ENCODE measurements around the gene RPS8. TPM values are rescaled to one million over a fixed set of nuclear protein-coding genes. Genes with fewer than 3 reads are reported as not detected.
"Not testable (repeated sequence)": the region's sequence is repeated elsewhere in the genome, so short reads cannot be mapped to it uniquely, and the experiment has no call there.

Gene RPS8
- total and polyA plus RNA-seq, 5 experiments from 2014 or later, result 1,336 to 2,330 (median 1,571) TPM

DNA sequence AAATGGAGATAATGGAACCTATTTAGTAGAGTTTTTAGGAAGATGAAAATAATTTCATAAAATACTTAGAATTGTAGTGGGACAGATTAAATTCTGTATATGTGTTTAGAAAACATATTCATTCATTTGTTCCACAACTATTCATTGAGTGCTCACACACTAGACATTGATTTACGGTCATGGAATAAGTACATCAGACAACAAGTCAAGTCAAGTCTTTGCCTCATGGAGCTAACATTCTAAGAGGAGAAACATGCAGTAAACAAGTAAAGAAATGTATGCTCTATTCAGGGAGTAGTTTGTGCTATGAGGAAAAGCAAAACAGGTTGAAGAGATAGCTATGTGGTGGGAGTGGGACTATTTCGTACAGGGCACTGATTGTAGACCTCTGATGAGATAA lies 42.0 kb downstream of the RPS8 start:
- DNase-seq, result no peak
- Mint-ChIP-seq H3K4me1 (peaks cover 25 to 68% (median 59%) of the 10 kb centered on the region in 4 donors), H3K4me3 (peak overlapping the region in 8 of 10 donors; percentile 5 to 95 (median 42)), H3K9me3 (no peaks in the 10 kb centered on the region), H3K27me3 (no peaks in the 10 kb centered on the region), H3K27ac (peak overlapping the region in 8 of 10 donors; percentile 6 to 100 (median 71)), H3K36me3 (no peaks in the 10 kb centered on the region)
- ATAC-seq, result no peak
- POLR2A ChIA-PET, result interaction anchor here (0.6 to 8.4 kb wide), 9 partner anchors 9 to 194 kb away, joined by 3 to 590 read pairs (median 24); partner anchors contain the start of genes BEST4, BTBD19, DYNLT4 and HECTD3

DNA sequence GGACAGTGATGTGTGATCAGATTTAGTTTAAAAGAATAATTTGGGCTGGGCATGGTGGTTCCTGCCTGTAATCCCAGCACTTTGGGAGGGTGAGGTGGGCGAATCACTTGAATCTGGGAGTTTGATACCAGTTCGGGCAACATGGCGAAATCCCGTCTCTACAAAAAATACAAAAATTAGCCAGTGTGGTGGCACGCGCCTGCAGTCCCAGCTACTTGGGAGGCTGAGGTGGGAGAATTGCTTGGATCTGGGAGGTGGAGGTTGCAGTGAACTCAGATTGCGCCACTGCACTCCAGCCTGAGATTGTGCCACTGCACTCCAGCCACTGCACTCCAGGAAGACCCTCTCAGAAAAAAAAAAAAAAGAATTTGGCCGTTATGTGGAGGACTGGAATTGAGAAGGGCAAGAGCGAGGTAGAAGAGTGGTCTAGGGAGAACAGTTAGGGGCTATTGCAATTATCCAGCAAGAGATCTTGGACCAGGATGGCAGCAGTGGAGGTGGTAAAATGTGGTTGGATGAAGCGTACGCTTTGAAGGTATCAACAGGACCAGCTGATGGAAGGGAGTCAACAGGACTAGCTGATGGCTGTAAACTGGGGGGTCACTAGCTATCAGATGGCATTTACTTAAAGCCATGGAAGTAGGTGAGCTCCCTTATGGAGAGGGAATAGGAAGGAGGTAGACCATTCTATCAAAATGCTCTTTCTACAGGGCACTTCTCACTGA lies 42.6 kb downstream of the RPS8 start:
- H3K4me3 Mint-ChIP-seq, result peak overlapping the region; percentile 6 to 95 (median 63)
- H3K27ac Mint-ChIP-seq, result peak overlapping the region; percentile 30 to 100 (median 100)
- no peak for ATAC-seq
- H3K9me3 Mint-ChIP-seq, result no peaks in the 10 kb centered on the region
- H3K27me3 Mint-ChIP-seq, result no peaks in the 10 kb centered on the region
- peaks cover 25 to 65% (median 54%) of the 10 kb centered on the region in 4 donors for H3K4me1 Mint-ChIP-seq
- H3K36me3 Mint-ChIP-seq, result no peaks in the 10 kb centered on the region
- DNase-seq, result peak in 1 of 10 donors; percentile 15
- POLR2A ChIA-PET, result interaction anchor here (0.7 to 8.4 kb wide), 9 partner anchors 8 to 194 kb away, joined by 3 to 590 read pairs (median 24); partner anchors contain the start of genes BEST4, BTBD19, DYNLT4 and HECTD3

DNA sequence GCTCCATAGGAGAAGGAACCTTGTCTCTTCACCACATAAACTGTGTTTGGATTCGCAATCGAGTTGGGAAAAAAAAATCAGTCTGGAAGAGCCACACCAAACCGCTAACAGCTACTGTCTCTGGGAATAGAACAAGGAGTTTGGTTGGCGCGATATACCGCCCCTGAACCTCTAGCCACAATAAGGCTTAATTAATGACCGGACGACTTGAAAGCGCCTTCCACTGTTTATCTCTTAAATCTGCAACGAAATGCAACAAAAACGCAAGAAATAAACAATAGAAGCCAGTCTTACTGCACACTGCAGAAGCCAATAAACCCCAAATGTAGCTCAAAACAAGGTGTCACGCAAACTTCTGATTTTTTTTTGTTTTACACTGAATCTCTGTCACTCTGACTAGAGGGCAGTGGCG lies 43.9 kb downstream of the RPS8 start:
- DNase-seq, result peak in 1 of 10 donors; percentile 4
- H3K4me1 Mint-ChIP-seq, result peaks cover 23 to 58% (median 46%) of the 10 kb centered on the region in 4 donors

GRCh38 chr1:44819608-44820327 lies 44.4 kb downstream of the RPS8 start:
- POLR2A ChIA-PET, result interaction anchor here (0.6 to 8.4 kb wide), 23 partner anchors 10 to 1316 kb away, joined by 3 to 590 read pairs (median 5); partner anchors contain the start of genes BEST4, BTBD19, DYNLT4 and EIF2B3
- Mint-ChIP-seq H3K27me3 (no peaks in the 10 kb centered on the region), H3K4me1 (peaks cover 23 to 55% (median 42%) of the 10 kb centered on the region in 4 donors), H3K36me3 (no peaks in the 10 kb centered on the region), H3K9me3 (no peaks in the 10 kb centered on the region), H3K4me3 (peak overlapping the region; percentile 92 to 97 (median 94)), H3K27ac (peak overlapping the region; percentile 100)
- DNase-seq (peak; percentile 61 to 98 (median 80)), ATAC-seq (peak; percentile 78 to 79)

More for the DNA sequence above, 43.9 kb downstream of the RPS8 start:
- Mint-ChIP-seq H3K27ac (peak overlapping the region; percentile 100), H3K36me3 (no peaks in the 10 kb centered on the region), H3K27me3 (no peaks in the 10 kb centered on the region), H3K4me3 (peak overlapping the region; percentile 92 to 97 (median 94)), H3K9me3 (no peaks in the 10 kb centered on the region)
- POLR2A ChIA-PET, result interaction anchor here (0.6 to 8.4 kb wide), 17 partner anchors 10 to 508 kb away, joined by 3 to 590 read pairs (median 6); partner anchors contain the start of genes BEST4, BTBD19, DYNLT4 and EIF2B3
- no peak for ATAC-seq

- H3K4me1 Mint-ChIP-seq, result peaks cover 18 to 47% (median 35%) of the 10 kb centered on the region in 4 donors
- H3K27ac Mint-ChIP-seq, result peak overlapping the region; percentile 100
- H3K4me3 Mint-ChIP-seq, result peak overlapping the region; percentile 92 to 97 (median 94)
- DNase-seq, result peak in 1 of 10 donors; percentile 59
- H3K9me3 Mint-ChIP-seq, result no peaks in the 10 kb centered on the region
- H3K36me3 Mint-ChIP-seq, result no peaks in the 10 kb centered on the region
- ATAC-seq, result no peak
- no peaks in the 10 kb centered on the region for H3K27me3 Mint-ChIP-seq
- POLR2A ChIA-PET, result interaction anchor here (0.6 to 8.4 kb wide), 20 partner anchors 9 to 1315 kb away, joined by 3 to 590 read pairs (median 4); partner anchors contain the start of genes BEST4, BTBD19, DYNLT4 and EIF2B3
Measured at GRCh38 chr1:44820328-44821239, 45.2 kb downstream of the RPS8 start.

- peaks cover 18 to 45% (median 35%) of the 10 kb centered on the region in 4 donors for H3K4me1 Mint-ChIP-seq
- DNase-seq (peak in 1 of 10 donors; percentile 53), ATAC-seq (no peak)
- no peaks in the 10 kb centered on the region for H3K36me3 Mint-ChIP-seq
- no peaks in the 10 kb centered on the region for H3K9me3 Mint-ChIP-seq
- POLR2A ChIA-PET, result interaction anchor here (0.6 to 8.4 kb wide), 12 partner anchors 8 to 519 kb away, joined by 3 to 590 read pairs (median 12); partner anchors contain the start of genes BEST4, BTBD19, DYNLT4 and EIF2B3
- H3K4me3 Mint-ChIP-seq, result peak overlapping the region; percentile 71 to 97 (median 94)
- H3K27me3 Mint-ChIP-seq, result no peaks in the 10 kb centered on the region
- H3K27ac Mint-ChIP-seq, result peak overlapping the region; percentile 58 to 100 (median 100)
Measured at GRCh38 chr1:44821240-44821715, 45.9 kb downstream of the RPS8 start.

DNA sequence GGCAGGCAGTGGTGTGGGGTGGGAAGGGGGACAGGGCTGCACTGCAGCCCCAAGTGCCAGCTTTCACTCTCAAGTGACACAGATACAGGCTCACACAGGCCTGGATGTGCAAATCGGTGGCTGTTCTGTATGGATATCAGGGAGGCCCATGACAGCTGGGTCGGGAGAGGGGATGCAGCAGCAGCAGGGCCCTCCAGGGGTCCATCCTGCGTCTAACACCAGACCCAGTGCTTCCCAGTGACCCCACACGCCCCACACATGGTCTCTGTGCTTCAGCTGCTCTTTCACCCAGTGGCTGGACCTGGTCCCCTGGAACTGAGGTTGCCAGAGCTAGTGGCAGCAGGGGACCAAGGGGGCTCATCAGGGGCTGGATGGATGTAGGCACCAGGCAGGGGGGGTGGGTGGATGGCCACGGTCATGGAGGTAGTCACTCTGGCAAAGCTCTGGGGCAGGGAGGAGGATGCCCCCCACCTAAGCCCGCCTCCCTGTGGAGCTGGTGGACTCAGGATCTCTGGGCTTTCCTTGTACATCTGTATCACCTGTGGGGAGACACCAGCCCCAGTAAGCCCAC lies 46.9 kb downstream of the RPS8 start:
- Mint-ChIP-seq H3K4me3 (no peak overlapping the region), H3K36me3 (no peaks in the 10 kb centered on the region), H3K4me1 (peaks cover 18 to 41% (median 36%) of the 10 kb centered on the region in 4 donors), H3K27ac (peak overlapping the region in 4 of 10 donors; percentile 48 to 100 (median 56)), H3K9me3 (no peaks in the 10 kb centered on the region), H3K27me3 (no peaks in the 10 kb centered on the region)
- POLR2A ChIA-PET, result interaction anchor here (1.0 to 8.4 kb wide), 8 partner anchors 8 to 100 kb away, joined by 3 to 590 read pairs (median 37); partner anchors contain the start of genes BEST4, BTBD19, DYNLT4 and PLK3
- DNase-seq (peak in 1 of 10 donors; percentile 55), ATAC-seq (no peak)

- Mint-ChIP-seq H3K27ac (peak overlapping the region in 1 of 10 donors; percentile 31), H3K9me3 (no peaks in the 10 kb centered on the region), H3K36me3 (no peaks in the 10 kb centered on the region), H3K27me3 (no peaks in the 10 kb centered on the region), H3K4me3 (no peak overlapping the region), H3K4me1 (peaks cover 14 to 35% (median 29%) of the 10 kb centered on the region in 4 donors)
- no peak for ATAC-seq
- POLR2A ChIA-PET, result interaction anchor here (0.6 to 8.4 kb wide), 4 partner anchors 12 to 92 kb away, joined by 5 to 590 read pairs (median 11); partner anchors contain the start of genes BTBD19, DYNLT4, PLK3 and RNU5D-1
- DNase-seq, result peak in 1 of 10 donors; percentile 57
Measured at GRCh38 chr1:44822981-44823451, 47.7 kb downstream of the RPS8 start.

DNA sequence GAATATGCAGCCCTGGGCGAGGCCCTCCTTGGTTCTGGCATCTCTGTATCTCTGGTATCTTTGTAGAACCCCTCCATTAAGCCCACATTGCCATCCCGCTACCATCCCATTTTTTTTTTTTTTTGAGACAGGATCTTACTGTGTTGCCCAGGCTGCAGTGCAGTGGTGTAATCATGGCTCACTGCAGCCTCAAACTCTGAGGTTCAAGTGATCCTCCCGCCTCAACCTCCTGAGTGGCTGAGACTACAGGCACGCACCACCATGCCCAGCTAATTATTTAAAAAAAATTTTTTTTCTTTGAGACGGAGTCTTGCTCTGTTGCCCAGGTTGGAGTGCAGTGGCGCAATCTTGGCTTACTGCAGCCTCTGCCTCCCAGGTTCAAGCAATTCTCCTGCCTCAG lies 49.1 kb downstream of the RPS8 start:
- H3K9me3 Mint-ChIP-seq, H3K4me3 Mint-ChIP-seq, H3K27ac Mint-ChIP-seq, ATAC-seq, H3K36me3 Mint-ChIP-seq, H3K27me3 Mint-ChIP-seq: not testable (repeated sequence)
- DNase-seq, result peak in 1 of 10 donors; percentile 3
- POLR2A ChIA-PET, result interaction anchor here (8.4 kb wide), 1 partner anchor 20 kb away, joined by 590 read pairs; the partner anchor contains the start of genes BTBD19, DYNLT4 and PLK3
- H3K4me1 Mint-ChIP-seq, result peaks cover 13 to 24% (median 20%) of the 10 kb centered on the region in 4 donors

DNA sequence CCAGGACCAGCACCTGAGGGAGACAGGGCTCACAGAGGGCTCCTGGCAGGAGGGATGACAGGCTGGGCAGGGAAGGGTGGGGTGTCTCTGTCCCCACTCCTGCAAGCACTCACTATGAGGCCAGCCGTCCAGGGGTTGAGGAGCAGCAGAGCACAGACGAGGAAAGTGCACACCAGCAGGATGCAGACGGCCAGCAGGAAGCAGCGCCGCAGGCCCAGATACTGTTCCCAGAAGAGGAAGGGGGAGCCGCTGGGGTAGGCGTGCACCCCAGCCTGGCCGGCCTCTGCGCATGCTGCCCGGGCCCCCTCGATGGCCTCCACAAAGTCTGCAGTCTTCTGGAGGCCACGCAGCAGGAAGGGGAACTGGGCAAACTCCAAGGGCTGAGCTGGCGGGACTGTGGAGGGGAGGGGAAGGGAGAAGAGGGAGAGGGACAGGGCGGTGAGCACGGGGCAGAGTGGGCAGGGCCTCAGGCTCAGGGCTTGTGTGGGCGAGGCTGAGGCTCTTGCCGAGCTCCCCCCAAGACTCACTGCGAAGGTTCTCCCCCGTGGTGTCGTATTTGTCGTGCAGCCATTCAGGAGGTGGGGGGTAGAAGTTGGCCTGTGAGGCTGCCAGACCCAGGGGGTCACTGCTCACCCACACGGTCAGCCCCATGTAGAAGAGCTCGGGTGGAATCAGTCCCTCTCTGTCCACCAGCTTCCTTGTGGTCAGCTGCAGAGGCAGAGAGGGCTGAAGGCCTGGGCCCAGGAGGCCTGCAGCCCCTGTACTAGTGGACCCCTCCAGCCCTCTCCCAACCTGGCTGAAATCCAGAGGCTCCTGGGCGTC lies 51.2 kb downstream of the RPS8 start:
- no peaks in the 10 kb centered on the region for H3K9me3 Mint-ChIP-seq
- DNase-seq, result peak in 1 of 10 donors; percentile 50
- no peaks in the 10 kb centered on the region for H3K36me3 Mint-ChIP-seq
- no peak overlapping the region for H3K27ac Mint-ChIP-seq
- no peaks in the 10 kb centered on the region for H3K27me3 Mint-ChIP-seq
- no peak for ATAC-seq
- peaks cover 0 to 2% (median 1%) of the 10 kb centered on the region in 4 donors for H3K4me1 Mint-ChIP-seq
- POLR2A ChIA-PET, result interaction anchor here (0.6 to 2.8 kb wide), 6 partner anchors 9 to 146 kb away, joined by 3 to 18 read pairs (median 4); partner anchors contain the start of genes BEST4, BTBD19 and PLK3
- H3K4me3 Mint-ChIP-seq, result no peak overlapping the region
